Activated T-cell treated with anti-CD3 and anti-CD28 coated beads, Interleukin-2, amount 50 U/mL, for 24 hours (primary cell): ENCODE results near the gene UGT1A9.
A peak's percentile ranks its signal among the peaks of the same experiment; 100 is the strongest.

Source experiments
- DNase-seq: peaks from one replicate; pipeline ENCODE4 v3.0.0-alpha.2; 2020
- H3K27ac Mint-ChIP-seq: 2 replicates; pipeline ENCODE4 v1.8.0; 2020; ENCODE audit warnings: mild to moderate bottlenecking, mixed read lengths
- H3K27me3 Mint-ChIP-seq: 2 replicates; pipeline ENCODE4 v1.8.0; 2020; ENCODE audit warnings: mixed read lengths
- H3K36me3 Mint-ChIP-seq: 2 replicates; pipeline ENCODE4 v1.8.0; 2020; ENCODE audit warnings: low read depth, mixed read lengths
- H3K4me1 Mint-ChIP-seq: 2 replicates; pipeline ENCODE4 v1.8.0; 2020; ENCODE audit warnings: low read depth, mixed read lengths
- H3K4me3 Mint-ChIP-seq: 2 replicates; pipeline ENCODE4 v1.8.0; 2020; ENCODE audit warnings: mild to moderate bottlenecking, moderate library complexity, mixed read lengths
- H3K9me3 Mint-ChIP-seq: 2 replicates; pipeline ENCODE4 v1.8.0; 2020; ENCODE audit warnings: mixed read lengths

The UGT1A9 gene

DNA sequence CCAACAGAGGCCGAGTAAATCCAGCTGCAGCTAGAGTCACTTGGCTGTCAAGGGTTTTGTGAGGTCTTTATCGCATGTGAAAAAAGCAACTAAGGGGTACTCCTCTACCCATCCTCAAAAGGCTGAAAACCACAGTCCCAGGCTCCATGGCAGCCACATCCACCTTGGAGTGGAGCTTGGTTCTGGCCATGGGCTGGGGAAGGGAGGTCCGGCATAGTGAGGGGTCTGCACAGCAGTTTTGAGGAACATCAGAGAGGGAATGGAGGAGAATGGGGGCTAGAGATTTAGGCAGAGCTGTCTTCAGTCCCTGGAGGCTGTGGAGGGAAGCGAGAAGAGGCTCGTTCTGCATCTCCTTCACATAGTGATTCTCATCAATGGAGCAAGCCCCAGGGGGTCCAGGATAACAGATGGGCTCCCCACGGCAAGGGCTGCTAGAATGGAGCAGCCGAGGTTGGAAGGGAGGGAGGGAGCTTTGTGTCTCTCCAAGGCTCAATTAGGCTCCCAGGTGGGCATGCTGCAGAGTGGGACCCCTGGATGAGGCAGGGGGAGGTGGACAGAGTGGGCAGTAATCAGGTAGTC is 127.5 kb downstream of the UGT1A9 start:
- DNase-seq: no peak
- Mint-ChIP-seq H3K4me3 (no peak overlapping the region), H3K27me3 (peaks cover 18% of the 10 kb centered on the region), H3K4me1 (peaks cover 2% of the 10 kb centered on the region), H3K36me3 (no peaks in the 10 kb centered on the region), H3K9me3 (no peaks in the 10 kb centered on the region), H3K27ac (no peak overlapping the region)

DNA sequence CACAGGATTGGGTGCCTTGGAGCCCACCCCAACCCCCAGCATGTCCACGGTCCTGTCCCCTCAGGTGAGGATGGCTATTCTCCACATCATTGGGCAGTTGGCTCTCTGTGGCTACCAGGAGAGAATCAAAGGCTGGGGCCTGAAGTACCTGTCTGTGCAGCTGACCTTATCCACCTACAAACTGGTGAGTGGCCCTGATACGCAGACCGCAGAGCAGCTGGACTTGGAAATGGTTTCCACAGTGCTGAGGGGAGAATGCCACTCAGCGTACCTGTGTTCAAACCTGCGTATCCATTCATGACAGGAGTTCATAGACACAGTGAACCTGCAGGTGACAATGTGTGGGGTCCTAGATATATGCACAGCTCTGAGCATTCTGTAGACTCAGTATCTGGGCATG is 128.0 kb downstream of the UGT1A9 start:
- H3K4me3 Mint-ChIP-seq: no peak overlapping the region
- no peak overlapping the region for H3K27ac Mint-ChIP-seq
- H3K36me3 Mint-ChIP-seq: no peaks in the 10 kb centered on the region
- no peaks in the 10 kb centered on the region for H3K9me3 Mint-ChIP-seq
- peaks cover 22% of the 10 kb centered on the region for H3K27me3 Mint-ChIP-seq
- H3K4me1 Mint-ChIP-seq: peaks cover 2% of the 10 kb centered on the region
- DNase-seq: peak; percentile 15

DNA sequence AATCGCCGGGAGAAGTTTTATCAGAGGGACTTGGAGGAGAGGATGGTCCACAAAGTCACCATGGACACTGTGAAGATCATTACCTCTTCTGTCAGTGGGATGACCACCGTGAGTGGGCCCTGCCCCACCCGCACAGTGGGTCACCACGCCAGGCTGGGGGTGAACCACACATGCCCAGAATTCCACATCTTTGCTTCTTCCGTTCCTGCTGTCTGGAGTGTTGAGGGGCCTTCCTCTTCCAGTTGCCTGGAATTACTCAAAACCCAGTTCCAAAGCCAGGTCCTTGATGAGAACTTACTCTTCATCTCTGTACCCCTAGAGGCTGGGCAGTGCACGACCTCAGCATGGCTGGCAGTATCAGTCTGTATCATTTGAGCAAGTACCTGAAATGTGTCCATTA is 128.5 kb downstream of the UGT1A9 start:
- H3K4me1 Mint-ChIP-seq: peaks cover 2% of the 10 kb centered on the region
- no peak overlapping the region for H3K4me3 Mint-ChIP-seq
- DNase-seq: no peak

DNA sequence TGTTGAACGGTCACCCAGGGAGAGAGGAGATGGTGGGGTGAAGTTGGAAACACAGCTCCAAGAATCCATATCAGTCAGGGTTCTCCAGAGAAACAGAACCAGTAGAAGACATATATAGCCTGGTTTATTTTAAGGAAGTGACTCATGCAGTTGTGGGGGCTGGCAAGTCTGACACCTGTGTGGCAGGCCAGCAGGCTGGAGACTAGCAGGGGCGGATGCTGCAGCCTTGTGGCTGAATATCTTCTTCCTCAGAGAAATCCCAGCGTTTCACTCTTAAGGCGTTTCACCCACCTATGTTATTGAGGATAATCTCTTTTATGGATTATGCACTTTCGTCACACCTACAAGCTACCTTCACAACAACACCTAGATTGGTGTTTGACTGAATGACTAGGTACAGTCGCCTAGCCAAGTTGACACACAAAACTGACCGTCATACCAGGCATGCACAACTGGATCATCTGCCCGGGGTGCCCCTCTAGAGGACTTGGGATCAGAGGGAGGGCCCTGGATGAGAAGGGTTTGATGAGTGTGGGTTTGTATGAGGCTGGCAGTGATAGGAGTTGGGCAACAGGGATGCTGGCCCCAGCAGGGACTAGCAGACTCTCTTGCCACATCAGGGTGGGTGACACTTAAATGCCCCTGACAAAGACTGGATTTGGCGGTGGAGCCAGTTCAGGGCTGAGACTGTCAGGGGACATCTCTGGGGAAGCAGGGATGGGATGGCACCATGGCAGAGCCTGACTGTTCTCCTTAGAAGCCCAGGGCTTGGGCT is 129.8 kb downstream of the UGT1A9 start:
- H3K4me1 Mint-ChIP-seq: peaks cover 2% of the 10 kb centered on the region
- no peaks in the 10 kb centered on the region for H3K9me3 Mint-ChIP-seq
- H3K4me3 Mint-ChIP-seq: no peak overlapping the region
- no peaks in the 10 kb centered on the region for H3K36me3 Mint-ChIP-seq
- peak; percentile 19 for DNase-seq
- H3K27me3 Mint-ChIP-seq: peaks cover 22% of the 10 kb centered on the region
- H3K27ac Mint-ChIP-seq: no peak overlapping the region

More for the DNA sequence above, 128.5 kb downstream of the UGT1A9 start:
- H3K9me3 Mint-ChIP-seq: no peaks in the 10 kb centered on the region
- no peak overlapping the region for H3K27ac Mint-ChIP-seq
- peaks cover 22% of the 10 kb centered on the region for H3K27me3 Mint-ChIP-seq
- H3K36me3 Mint-ChIP-seq: no peaks in the 10 kb centered on the region

DNA sequence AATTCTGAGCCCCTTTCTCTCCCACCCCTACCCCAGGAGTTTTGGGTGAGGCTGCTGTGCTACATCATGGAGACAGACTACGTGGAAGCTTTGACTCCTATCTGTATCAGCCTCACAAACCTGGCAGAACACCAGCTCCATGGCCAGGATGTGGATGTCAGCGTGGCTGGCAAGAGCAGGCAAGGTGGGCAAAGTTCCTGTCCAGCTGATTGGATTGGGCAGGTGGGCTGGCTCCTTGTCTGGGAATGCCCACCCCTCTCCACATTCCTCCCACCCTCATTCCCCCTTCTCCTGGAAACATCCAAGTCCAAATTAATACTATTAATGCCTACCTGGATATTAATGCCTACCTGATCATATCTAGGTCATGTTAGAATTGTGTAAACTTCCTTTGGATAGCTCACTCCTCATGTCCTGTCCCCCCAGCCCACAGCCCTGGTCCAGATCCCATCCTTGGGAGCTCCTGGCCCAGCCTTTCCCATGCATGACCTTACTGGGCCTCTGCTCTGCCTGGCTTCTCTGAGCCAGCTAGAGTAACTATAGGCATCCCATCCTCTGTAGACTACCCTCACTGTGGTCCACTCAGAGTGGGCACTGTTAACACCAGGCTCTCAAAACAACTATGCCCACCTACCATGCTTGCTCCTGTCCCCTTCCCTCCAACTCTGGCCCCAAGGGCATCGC is 130.6 kb downstream of the UGT1A9 start:
- peaks cover 2% of the 10 kb centered on the region for H3K4me1 Mint-ChIP-seq
- H3K36me3 Mint-ChIP-seq: no peaks in the 10 kb centered on the region
- H3K27me3 Mint-ChIP-seq: peaks cover 22% of the 10 kb centered on the region
- H3K4me3 Mint-ChIP-seq: no peak overlapping the region
- H3K27ac Mint-ChIP-seq: no peak overlapping the region
- no peaks in the 10 kb centered on the region for H3K9me3 Mint-ChIP-seq
- DNase-seq: no peak

DNA sequence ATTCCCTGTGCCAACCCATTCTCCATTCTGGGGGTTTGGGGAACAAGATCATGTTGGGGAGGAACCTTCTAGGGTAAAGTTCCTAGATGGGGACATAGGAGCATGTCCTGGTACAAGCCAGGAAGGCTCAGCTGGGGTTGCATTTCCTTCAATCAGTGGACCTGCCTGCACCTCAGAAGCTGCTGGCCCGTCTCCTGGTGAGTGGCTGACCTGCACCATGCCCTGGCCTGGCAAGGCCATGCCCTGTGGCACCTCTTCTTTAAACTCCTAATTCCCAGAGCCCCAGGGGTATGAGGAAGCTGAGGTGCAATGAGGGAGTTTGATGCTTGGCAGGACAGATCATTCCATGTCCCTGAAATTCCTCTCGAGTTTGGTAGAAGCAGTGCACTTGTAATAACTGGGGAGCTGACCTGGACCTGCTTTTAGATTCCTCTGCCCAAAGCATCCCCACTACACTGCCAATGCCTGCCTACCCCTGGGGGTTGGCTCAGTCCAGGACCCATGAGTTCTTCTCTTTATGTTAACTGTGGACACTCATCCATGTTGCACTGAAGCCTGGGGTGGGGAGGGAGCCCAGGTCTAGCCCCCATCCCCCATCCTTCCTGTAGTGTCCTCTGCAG is 131.7 kb downstream of the UGT1A9 start:
- H3K9me3 Mint-ChIP-seq: no peaks in the 10 kb centered on the region
- no peaks in the 10 kb centered on the region for H3K36me3 Mint-ChIP-seq
- DNase-seq: peak; percentile 9

DNA sequence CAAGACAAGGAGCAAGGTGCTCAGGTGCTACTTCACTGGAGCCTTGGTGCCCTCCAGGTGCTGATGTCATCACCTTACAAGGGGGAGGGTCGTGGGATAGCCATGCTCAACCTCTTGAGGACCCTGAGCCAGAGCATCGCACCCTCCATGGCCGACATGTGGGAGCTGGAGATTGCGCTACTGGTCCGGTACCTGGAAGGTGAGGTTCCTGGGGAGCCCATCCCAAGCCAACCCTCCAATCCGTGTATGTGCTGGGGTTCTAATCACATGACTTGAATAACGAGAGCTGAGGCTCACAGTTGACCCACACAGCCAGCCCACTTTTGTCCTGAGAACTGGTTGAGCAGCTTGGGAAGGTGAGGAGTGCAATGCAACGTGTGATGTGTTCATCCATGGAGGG is 132.3 kb downstream of the UGT1A9 start:
- H3K9me3 Mint-ChIP-seq: no peaks in the 10 kb centered on the region
- no peaks in the 10 kb centered on the region for H3K36me3 Mint-ChIP-seq

More for the DNA sequence above, 131.7 kb downstream of the UGT1A9 start:
- peaks cover 20% of the 10 kb centered on the region for H3K27me3 Mint-ChIP-seq
- peaks cover 2% of the 10 kb centered on the region for H3K4me1 Mint-ChIP-seq
- no peak overlapping the region for H3K4me3 Mint-ChIP-seq
- no peak overlapping the region for H3K27ac Mint-ChIP-seq

DNA sequence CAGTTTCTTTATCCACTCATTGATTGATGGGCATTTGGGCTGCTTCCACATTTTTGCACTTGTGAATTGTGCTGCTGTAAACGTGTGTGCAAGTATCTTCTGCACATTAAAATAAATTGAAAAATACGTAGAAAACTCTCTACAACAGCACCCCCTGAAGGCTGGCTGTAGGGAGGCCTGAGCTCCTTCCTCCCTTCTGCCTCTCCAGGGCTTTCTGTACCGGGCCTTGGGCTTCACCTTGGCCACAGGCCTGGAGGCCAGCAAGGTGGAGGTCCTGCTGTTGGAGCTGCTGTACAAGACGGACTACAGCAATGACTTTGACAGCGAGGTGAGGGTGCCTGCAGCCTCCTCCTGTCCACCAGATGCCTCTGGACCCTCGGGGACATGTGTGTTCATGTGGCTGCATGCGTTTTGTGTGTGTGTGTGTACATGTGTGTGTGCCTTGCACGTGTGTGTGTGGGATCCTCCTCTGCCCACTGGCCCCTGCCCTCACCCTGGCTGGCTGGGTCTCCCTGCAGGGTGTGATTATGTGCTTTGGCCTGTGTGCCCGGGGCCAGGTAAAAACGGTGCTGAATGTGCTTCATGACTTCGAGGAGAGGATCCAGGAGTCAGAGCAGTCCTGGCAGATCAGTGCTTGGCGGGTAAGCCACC is 135.6 kb downstream of the UGT1A9 start:
- Mint-ChIP-seq H3K27ac (no peak overlapping the region), H3K9me3 (no peaks in the 10 kb centered on the region), H3K27me3 (peaks cover 30% of the 10 kb centered on the region), H3K4me1 (no peaks in the 10 kb centered on the region), H3K36me3 (no peaks in the 10 kb centered on the region), H3K4me3 (no peak overlapping the region)
- DNase-seq: peak; percentile 3

More for the DNA sequence above, 132.3 kb downstream of the UGT1A9 start:
- no peak overlapping the region for H3K4me3 Mint-ChIP-seq
- no peak overlapping the region for H3K27ac Mint-ChIP-seq
- peaks cover 22% of the 10 kb centered on the region for H3K27me3 Mint-ChIP-seq
- peaks cover 2% of the 10 kb centered on the region for H3K4me1 Mint-ChIP-seq
- no peak for DNase-seq

DNA sequence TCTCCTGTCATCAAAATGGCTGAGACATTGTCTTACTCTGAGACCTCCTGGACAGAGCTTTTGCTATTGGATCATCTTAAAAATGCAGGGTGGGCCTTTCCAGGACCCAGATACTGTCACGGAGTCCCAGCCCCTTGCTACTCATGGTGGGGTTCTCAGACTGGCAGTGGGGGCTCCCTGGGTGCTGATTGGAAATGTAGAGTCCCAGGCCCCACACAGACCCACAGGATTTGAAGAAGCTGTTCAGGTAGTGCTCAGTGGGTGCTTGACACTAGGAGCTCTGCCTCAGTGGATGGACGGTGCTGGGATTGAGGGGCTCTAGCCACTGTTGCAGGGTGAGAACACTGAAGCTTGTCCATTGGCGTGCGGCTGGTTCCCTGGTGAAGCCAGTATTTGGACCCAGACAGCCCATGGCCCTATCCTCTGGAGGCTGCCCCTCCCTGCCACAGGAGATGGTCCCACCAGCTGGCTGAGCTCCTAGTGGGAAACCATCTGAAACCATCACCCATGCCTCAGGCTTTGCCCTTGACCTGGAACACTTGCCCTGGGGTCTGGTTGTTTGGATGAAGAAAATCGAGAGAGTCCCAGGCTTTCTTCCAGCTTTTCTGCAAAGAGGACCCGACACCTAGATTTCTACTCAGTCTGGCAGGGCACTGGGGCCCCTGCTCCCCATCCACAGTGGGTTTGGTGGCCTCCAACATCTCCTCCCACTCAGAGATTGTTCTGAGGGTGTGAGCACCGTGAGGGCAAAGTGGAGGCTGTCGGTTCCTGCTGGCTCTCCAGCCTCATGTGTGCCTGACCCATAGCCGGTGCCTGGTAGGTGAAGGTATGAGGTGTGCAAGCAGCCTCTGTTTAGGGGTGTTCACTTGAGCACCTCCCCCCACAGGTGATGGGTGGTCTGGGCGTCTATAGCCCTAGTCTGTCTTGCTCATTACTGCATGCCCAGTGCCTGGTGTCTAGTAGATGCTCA is 136.6 kb downstream of the UGT1A9 start:
- Mint-ChIP-seq H3K27ac (no peak overlapping the region), H3K27me3 (peaks cover 23% of the 10 kb centered on the region), H3K9me3 (no peaks in the 10 kb centered on the region), H3K4me1 (no peaks in the 10 kb centered on the region), H3K4me3 (no peak overlapping the region), H3K36me3 (no peaks in the 10 kb centered on the region)
- DNase-seq: peak; percentile 11

DNA sequence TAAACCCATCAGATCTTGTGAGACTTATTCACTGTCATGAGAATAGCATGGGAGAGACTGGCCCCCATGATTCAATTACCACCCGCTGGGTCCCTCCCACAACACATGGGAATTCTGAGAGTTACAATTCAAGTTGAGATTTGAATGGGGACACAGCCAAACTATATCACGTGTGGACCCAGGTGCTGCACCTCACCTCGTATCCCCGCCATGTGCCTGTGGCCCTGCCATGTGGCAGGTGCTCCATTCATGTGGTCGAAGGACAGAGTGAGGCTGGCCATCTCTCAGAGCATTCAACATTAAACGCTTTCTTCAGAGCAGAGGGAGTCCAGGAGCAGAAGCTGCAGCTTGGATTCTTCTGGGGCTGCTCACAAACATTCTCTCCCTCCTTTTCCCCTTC is 138.7 kb downstream of the UGT1A9 start:
- Mint-ChIP-seq H3K36me3 (no peaks in the 10 kb centered on the region), H3K27ac (no peak overlapping the region)

DNA sequence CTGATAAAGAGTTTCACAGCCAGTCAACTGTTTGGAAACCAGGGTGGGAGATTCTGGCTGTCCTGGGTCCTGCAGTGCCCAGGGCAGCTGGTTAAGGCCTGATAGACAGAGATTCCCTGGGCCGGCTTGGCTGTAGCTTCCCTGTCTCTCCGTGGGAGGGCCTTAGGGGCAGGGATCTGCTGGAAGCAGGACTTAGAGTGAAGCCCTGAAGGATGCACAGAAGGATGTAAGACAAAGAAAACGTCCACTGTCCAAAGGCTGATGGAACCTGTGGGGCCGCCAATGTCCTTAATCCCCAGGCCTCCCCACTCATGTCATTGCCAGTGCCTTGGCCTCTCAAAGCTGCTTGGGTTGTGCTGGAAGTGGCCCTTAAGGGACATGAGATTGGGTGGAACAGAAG is 139.4 kb downstream of the UGT1A9 start:
- H3K4me1 Mint-ChIP-seq: no peaks in the 10 kb centered on the region
- peaks cover 21% of the 10 kb centered on the region for H3K27me3 Mint-ChIP-seq
- no peak for DNase-seq
- no peaks in the 10 kb centered on the region for H3K36me3 Mint-ChIP-seq
- no peak overlapping the region for H3K27ac Mint-ChIP-seq
- no peaks in the 10 kb centered on the region for H3K9me3 Mint-ChIP-seq
- no peak overlapping the region for H3K4me3 Mint-ChIP-seq

More for the DNA sequence above, 138.7 kb downstream of the UGT1A9 start:
- H3K4me1 Mint-ChIP-seq: no peaks in the 10 kb centered on the region
- H3K27me3 Mint-ChIP-seq: peaks cover 21% of the 10 kb centered on the region
- no peak overlapping the region for H3K4me3 Mint-ChIP-seq
- DNase-seq: no peak
- H3K9me3 Mint-ChIP-seq: no peaks in the 10 kb centered on the region

DNA sequence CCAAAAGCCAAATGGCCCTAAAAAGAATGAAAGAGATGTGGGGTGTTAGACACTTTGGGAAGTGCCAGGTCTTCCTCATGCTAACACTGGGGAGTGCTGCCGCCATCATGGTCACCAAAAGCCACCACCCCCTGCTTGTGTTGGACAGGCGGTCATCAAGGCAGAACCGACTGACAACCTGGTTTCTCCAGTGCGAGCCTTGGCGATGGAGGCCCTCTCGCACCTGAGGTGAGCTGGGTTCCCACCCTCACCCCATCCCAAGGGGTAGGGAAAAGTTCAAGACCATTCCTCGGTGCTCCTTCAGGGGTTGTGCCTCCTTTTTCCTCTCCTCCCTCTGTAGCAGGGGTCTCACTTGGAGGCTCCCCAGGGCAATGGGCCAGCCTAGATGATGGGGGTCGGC is 140.0 kb downstream of the UGT1A9 start:
- H3K9me3 Mint-ChIP-seq: no peaks in the 10 kb centered on the region
- H3K36me3 Mint-ChIP-seq: no peaks in the 10 kb centered on the region
- H3K4me3 Mint-ChIP-seq: no peak overlapping the region
- H3K27ac Mint-ChIP-seq: no peak overlapping the region
- H3K4me1 Mint-ChIP-seq: no peaks in the 10 kb centered on the region
- peaks cover 21% of the 10 kb centered on the region for H3K27me3 Mint-ChIP-seq
- DNase-seq: peak; percentile 11

DNA sequence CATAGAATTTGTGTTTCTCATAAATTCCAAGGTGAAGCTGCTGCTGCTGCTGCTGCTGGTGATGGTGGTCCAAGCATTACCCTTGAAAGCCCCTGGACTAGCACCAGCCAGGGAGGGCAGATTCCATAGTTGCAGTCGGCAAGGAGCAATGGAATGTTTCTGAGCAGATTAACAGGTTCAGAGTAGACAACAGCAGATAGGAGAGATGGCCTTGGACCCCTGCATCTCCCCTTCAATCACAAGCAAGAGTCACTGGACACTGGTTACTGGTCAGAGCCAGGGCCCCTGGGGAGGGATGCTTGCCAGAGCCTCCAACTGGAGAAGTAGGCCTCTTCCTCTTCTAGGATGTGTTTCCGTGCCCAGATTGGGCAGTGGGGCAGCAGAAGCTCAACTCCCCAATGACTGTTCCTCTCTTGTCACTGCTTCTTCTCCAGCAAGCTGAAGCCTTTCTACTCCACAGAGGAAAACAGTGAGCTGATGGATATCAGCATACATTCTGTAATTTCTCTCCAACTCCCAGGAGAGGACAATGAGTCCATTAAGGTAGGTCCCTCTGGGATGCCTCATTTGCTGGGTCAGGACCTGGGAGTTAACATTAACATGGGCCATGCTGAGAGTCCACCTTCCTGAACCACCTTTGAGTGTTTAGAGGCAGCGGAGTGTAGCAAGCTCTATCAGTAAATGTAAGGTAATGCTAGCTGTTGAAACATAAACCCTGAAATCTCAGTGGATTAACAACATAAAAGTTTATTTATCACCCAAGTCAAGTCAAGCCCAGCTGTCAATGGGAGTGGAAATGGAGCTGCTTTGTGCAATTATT is 141.7 kb downstream of the UGT1A9 start:
- H3K27ac Mint-ChIP-seq: no peak overlapping the region
- no peaks in the 10 kb centered on the region for H3K4me1 Mint-ChIP-seq
- H3K4me3 Mint-ChIP-seq: no peak overlapping the region
- DNase-seq: no peak
- H3K27me3 Mint-ChIP-seq: peaks cover 21% of the 10 kb centered on the region
- H3K9me3 Mint-ChIP-seq: no peaks in the 10 kb centered on the region
- no peaks in the 10 kb centered on the region for H3K36me3 Mint-ChIP-seq
